Measurements from ENCODE around the gene SP8.

DNA sequence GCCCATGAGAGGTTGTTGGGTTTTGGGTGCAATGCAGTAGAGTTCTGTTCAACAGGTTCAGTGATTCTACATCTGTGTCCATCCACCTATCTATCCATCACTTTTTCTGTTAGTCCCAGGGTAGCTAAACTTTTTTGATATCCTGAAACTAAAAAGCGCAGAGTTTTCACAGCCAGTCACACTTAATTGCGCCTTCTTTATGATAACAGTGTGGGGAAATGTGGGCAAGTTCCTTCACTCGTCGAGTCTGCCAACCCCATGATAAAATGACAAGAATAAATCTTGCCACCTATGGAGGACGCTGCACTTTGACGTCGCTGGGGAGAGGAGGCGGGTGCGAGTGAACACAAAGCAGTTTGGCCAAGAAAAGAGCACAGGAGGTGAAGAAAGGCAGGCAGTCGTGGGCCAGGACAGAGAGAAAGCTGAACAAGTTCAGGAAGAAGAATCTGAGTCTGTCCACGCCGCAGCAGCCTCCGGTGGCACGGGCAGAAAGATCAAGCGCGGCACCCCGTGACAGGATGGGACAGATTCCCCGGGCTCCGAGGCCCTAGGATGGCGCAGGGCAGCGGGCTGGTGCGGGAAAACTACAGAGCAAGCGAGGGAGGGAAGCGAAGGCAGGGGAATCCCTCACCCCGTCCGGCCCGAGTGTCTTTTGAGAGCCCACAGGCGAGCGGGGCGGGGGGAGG lies 9.2 kb downstream of the SP8 start:
- TF ChIP-seq CTCF (IDR thresholded peaks at IDR 0.05), result no peak
- TF ChIP-seq POLR2A (IDR thresholded peaks at IDR 0.05), result no peak
- no peak for TF ChIP-seq EP300 (IDR thresholded peaks at IDR 0.05)

All from stomach (tissue), 4 donors.